ENCODE data around the gene FSTL3. TPM values are rescaled to one million over a fixed set of nuclear protein-coding genes. Genes with fewer than 3 reads are reported as not detected.
A peak's percentile ranks its signal among the peaks of the same experiment; 100 is the strongest.

The FSTL3 gene
- total and polyA plus RNA-seq, 2 of the 8 experiments (the other 6 are each of a cell fraction or from before 2014, with no cell fraction given): 8.1 to 11.8 TPM

- no peak for DNase-seq (ENCODE audit: low read depth in 1 of 2, low spot score in 2 of 2)
- Histone ChIP-seq H4K91ac (replicated peaks; ENCODE audit: insufficient read length, low read length) (no peak overlapping the region), H3K56ac (replicated peaks; ENCODE audit: insufficient read length, low read depth, low read length) (no peak overlapping the region), H3K4me2 (ENCODE audit: insufficient read depth in 1 of 2, low read depth in 2 of 2, low read length in 2 of 2) (peak overlapping the region; percentile 80 to 93), H3K18ac (ENCODE audit: extremely low read depth, low read length) (no peak overlapping the region; the same call in 1 of the 2 replicates), H2AFZ (ENCODE audit: low read length) (no peak overlapping the region), H3K4me1 (replicated peaks in 1 of 4; ENCODE audit: control insufficient read depth in 3 of 4, insufficient read depth in 4 of 4, low read length in 3 of 4) (peaks cover 0 to 14% (median 6%) of the 10 kb centered on the region in 4 experiments; a peak in 5 of 7 replicates), H2BK5ac (ENCODE audit: low read depth, low read length) (no peak overlapping the region; the same call in 1 of the 2 replicates), H2BK120ac (replicated peaks; ENCODE audit: low read depth, low read length) (no peak overlapping the region), H3K23ac (ENCODE audit: insufficient read length) (no peak overlapping the region), H3K36me3 (ENCODE audit: control insufficient read depth in 2 of 4, insufficient read depth in 4 of 4, low read length in 3 of 4) (peaks cover 0 to 6% (median 0%) of the 10 kb centered on the region in 4 experiments; a peak in 1 of 8 replicates), H3K79me1 (ENCODE audit: low read depth, low read length) (peaks cover 5% of the 10 kb centered on the region), H3K23me2 (ENCODE audit: low read depth, low read length) (peaks cover 3% of the 10 kb centered on the region; the same call in 1 of the 2 replicates), H4K8ac (ENCODE audit: extremely low read depth, insufficient read depth, low read length) (no peak overlapping the region), H2BK15ac (ENCODE audit: low read length) (no peak overlapping the region), H3K9me3 (ENCODE audit: insufficient read depth in 2 of 2, low read depth in 1 of 2, low read length in 1 of 2) (peaks cover 5 to 6% of the 10 kb centered on the region in 2 experiments; a peak in 2 of 4 replicates), H3K14ac (ENCODE audit: insufficient read length) (no peak overlapping the region), H3K27ac (ENCODE audit: low read depth, low read length) (no peak overlapping the region), H3K4ac (replicated peaks; ENCODE audit: insufficient read length, low read depth, low read length) (no peak overlapping the region), H4K5ac (ENCODE audit: insufficient read length, low read depth, low read length) (no peak overlapping the region), H2BK12ac (ENCODE audit: low read depth, low read length) (no peak overlapping the region), H3K79me2 (ENCODE audit: control insufficient read depth in 1 of 2, insufficient read depth in 2 of 2, low read length in 2 of 2) (peaks cover 49 to 63% of the 10 kb centered on the region in 2 experiments), H4K20me1 (replicated peaks in 1 of 2; ENCODE audit: control insufficient read depth in 1 of 2, insufficient read depth in 2 of 2, low read length in 2 of 2) (peaks cover 38 to 43% of the 10 kb centered on the region in 2 experiments), H3K27me3 (replicated peaks in 1 of 4; ENCODE audit: control insufficient read depth in 3 of 4, extremely low read depth in 1 of 4, insufficient read depth in 3 of 4, low read length in 3 of 4) (peaks cover 0 to 6% (median 2%) of the 10 kb centered on the region in 4 experiments; a peak in 1 of 7 replicates), H3K4me3 (ENCODE audit: extremely low read depth in 1 of 4, insufficient read depth in 2 of 4, low read depth in 3 of 4, low read length in 4 of 4) (peak overlapping the region; percentile 76 to 99 (median 78)), H2AK5ac (ENCODE audit: low read depth, low read length) (no peak overlapping the region), H2BK20ac (ENCODE audit: low read length) (no peak overlapping the region), H3K9ac (replicated peaks in 1 of 4; ENCODE audit: extremely low read depth in 1 of 4, low read depth in 3 of 4, low read length in 3 of 4) (peak overlapping the region in 3 of 4 experiments; percentile 59 to 85 (median 75); a peak in 5 of 7 replicates)
- POLR2A ChIA-PET (ENCODE audit: partially characterized antibody): interaction anchor here (0.8 to 1.1 kb wide), 2 partner anchors 11 to 39 kb away, joined by 3 read pairs; no protein-coding TSS in a partner anchor
- no peak for FAIRE-seq
- WGBS, 2 experiments (ENCODE audit: extremely low coverage in 1 of 2, insufficient coverage in 1 of 2, insufficient read length in 1 of 2, insufficient replicate concordance in 2 of 2, low coverage in 1 of 2, low lambda C conversion rate in 2 of 2, missing lambda C conversion rate in 1 of 2): 61% methylated on average over 30 of the region's 31 CpGs; no CpG with 5 or more reads in 1 of the 2 experiments
- no peak for TF ChIP-seq POU5F1 (IDR thresholded peaks at IDR 0.05; ENCODE audit: low read depth, low read length)
- TF ChIP-seq SUZ12 (IDR thresholded peaks at IDR 0.05; ENCODE audit: low read length): no peak
- no peak for TF ChIP-seq YY1 (IDR thresholded peaks at IDR 0.05; ENCODE audit: low read depth, low read length)
- no peak for TF ChIP-seq RFX5 (IDR thresholded peaks at IDR 0.05; ENCODE audit: borderline replicate concordance, low read depth, low read length)
- no peak for TF ChIP-seq USF2 (IDR thresholded peaks at IDR 0.05; ENCODE audit: low read length)
- TF ChIP-seq E2F6 (IDR thresholded peaks at IDR 0.05): no peak
- CTCF ChIA-PET (ENCODE audit: partially characterized antibody): interaction anchor here (1.2 kb wide), 1 partner anchor 9 kb away, joined by 4 read pairs; no protein-coding TSS in a partner anchor
Measured at GRCh38 chr19:661427-662196, 14.6 kb upstream of the FSTL3 start.
